GM18508 (cell line): Measurements from ENCODE around the gene CIDEA.

Experiments
- ATAC-seq: cut with Tn5 transposase; IDR thresholded peaks from one replicate; pipeline ENCODE4 v1.9.1; 2021; ENCODE audit warnings: moderate number of reproducible peaks; ENCODE audit not compliant: insufficient read depth, unreplicated experiment

CIDEA gene

DNA sequence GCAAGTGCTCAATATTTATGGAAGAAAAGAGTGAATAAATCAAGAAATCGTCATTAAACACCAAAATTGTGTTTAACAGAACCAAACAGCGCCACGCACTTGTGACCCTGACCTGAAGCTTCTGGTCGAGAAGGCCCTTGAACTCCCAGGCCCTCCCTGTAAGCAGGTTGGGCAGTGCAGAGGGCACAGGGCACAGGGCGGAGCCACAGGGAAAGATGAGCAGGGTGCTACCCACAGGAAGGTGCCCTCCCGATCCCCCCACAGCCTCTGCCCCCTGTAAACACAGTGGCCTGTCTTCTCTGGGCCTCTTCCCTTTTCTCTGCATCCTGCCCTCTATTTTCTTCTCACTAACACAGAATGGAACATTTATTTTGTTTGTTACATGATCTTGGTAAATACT, 37.0 kb downstream of the CIDEA start:
- no peak for ATAC-seq

DNA sequence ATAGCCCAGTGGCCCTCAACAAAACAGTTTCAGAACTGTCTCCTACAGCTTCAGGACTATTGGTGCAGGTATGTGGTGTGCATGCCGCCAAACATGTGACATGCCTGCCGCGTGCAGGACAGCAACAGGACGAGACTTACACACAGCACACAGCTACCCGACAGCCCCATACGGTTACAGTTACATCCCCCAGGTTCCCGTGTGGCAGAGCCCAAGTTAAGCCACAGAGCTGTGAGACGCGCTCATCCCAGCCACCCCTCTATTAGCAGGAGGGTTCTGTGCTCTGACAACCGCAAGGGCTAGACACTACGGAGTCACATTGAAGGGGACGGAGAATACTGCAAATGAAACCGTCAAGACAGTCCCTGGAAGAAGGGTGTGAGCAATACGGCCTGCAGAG, 37.5 kb downstream of the CIDEA start:
- ATAC-seq, result no peak

DNA sequence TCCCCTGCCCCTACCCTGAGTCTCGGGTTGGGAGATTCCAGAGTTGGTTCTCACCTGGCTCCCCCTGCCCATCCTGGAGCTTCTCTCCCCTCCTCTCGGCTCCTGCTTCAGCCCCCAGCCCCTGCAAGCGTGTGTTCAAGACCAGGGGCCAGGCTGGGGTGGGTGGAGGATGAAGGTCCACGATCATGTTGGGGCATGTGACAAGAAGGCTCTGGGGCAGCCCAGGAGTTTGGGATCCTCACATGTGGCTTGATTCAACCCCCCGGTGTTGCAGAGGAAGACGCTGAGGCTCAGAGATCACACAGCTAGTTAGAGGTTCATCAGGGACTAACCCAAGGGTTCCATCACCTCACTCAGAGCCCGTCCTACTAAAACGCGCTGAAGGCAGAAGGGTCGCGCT, 39.7 kb downstream of the CIDEA start:
- ATAC-seq, result no peak

DNA sequence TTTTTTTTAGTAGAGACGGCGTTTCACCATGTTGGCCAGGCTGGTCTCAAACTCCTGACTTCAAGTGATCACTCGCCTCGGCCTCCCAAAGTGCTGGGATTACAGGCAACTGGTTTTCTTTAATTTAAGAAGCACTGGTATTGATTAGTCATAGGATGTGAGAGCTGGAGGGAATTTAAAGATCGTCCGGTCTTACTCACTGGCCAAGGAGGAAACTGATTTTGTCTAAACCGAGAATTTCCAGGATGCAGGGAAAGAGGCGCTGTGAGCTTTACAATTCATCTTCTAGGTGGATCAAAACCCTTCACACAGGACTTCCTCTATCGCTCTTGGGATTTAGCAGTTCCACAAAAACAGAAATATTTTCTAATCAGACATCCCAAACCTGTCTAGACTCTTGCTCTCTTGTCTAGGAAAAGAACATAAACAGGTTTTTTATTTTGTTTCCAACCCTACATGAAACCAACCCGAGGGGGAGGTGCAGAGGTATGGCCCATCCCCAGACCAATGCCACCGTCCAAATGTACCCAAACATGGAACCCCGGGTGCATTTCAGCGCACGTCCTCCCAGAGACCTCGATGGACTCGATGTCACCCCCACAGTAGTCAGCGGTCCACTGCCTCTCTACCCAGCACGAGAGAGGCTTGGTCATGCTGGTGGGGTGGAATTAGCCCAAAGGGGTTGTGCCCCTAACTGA, 41.4 kb downstream of the CIDEA start:
- no peak for ATAC-seq

DNA sequence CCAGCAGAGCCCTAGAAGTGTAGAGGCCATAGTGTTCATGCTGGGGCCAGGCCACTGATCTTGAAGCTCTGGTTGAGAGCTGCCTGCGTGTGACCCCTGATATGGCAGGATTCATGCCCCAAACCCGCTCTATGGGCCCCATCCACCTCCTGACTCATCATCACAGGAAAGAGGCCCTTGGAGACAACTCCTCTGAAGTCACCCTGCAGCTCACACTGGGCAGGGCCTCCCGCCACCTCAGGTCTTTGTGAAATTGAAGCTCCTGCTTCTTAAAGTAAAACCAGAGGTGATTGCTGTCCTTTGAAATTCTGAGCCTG, 41.9 kb downstream of the CIDEA start:
- ATAC-seq, result no peak

DNA sequence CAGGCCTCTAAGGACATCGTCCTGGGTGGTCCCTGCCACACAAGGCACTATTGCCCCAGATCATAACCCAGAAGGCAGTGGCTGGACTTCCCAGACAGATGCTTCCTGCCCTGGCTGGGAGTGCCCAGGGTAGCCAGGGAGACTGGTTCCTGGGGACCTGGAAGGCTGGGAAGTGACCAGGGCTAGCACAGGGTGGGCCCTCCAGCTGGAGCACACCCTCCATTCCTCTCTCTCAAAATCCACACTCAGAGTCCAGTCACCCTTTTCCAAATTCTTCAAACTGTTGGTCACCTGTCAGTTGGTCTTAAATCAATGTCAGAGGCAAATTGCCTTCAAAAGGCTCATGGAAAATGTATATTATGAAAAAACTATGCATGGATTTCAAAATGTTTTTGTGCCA, 42.3 kb downstream of the CIDEA start:
- ATAC-seq, result no peak

DNA sequence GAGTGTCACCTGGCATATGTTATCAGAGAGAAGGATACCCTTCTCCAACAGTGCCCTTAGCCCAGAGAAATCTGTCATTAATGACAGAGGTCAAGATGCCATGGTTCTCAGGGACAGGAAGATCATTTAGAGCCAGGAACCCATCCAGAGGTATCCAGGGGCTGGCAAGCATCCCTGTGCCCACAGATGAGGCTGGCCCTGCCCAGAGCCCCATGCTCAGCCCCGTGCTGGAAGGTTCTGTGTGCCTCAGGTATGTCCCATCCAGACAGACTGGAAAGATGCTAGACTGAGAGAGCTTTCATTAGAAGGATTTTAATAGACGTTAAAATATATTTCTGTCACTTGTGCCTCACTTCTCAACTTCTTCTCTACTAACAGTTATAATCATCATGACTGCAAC, 45.7 kb downstream of the CIDEA start:
- ATAC-seq, result no peak

DNA sequence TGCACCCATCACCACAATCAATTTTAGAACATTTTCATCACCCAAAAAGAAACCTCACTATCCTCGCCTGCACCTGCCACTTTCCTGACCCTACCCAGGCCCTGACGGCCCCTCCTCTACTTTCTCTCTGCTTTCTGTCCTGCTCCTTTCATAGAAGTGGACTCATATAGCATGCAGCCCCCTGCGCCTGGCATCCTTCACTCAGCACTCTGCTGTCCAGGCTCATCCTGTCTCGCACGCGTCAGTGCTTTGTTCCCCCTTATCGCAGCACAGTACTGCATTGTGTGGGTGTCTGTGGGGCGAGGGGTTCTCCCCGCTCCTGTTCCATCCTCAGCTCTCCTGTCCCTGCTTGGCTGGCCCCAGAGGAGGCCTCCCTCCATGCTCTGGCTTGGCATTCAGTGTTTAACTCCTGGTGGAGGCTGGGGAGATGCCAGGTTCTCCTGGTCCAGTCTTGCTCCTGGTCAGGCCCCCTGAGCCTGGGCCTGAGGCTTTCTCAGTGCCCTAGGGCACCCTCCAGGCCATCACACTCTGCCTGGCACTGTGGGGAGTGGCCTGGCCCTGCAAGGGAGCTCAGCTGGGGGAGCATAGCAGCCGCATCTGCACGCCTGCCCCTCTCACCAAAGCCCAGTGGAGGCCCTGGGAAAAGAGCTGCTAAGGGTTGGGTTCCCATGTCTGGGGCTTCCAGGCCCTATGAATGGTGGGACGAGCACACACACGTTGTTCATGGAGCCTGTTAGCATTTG, 47.3 kb downstream of the CIDEA start:
- no peak for ATAC-seq

DNA sequence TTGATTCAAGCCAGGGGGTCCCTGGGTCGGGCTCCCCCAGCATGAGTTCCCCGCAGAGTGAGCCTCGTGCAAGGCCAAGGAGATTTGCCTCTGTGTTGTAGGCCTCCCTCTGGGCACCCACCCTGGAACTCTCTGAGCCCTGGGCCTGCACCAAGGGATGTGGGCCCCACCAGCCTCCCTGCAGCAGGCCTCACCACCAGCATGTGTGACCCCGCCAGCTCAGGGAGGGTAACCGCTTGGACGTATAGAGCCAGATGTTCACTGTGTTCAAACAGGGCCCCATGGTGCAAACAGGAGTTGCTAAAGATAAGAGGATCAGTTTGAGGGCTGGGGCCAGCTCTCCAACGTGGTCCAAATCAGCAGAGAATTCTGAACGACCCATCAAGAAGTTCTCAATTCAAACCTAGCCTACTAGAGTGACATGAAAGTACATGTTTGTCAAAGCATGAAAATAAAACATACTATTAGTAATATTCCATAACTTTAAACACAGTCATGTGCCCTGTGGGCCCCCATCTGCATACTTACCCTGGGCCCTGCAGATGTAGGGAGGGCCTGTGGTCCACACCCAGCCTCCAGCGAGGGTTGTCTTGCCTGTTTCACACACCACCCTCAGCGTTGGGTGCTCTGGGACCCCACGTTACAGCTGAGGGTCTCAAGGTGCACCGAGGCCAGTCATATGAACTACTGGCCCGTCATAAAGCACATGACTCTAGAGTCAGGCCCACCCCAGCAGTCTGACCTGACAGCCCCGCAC, 48.4 kb downstream of the CIDEA start:
- ATAC-seq, result no peak

DNA sequence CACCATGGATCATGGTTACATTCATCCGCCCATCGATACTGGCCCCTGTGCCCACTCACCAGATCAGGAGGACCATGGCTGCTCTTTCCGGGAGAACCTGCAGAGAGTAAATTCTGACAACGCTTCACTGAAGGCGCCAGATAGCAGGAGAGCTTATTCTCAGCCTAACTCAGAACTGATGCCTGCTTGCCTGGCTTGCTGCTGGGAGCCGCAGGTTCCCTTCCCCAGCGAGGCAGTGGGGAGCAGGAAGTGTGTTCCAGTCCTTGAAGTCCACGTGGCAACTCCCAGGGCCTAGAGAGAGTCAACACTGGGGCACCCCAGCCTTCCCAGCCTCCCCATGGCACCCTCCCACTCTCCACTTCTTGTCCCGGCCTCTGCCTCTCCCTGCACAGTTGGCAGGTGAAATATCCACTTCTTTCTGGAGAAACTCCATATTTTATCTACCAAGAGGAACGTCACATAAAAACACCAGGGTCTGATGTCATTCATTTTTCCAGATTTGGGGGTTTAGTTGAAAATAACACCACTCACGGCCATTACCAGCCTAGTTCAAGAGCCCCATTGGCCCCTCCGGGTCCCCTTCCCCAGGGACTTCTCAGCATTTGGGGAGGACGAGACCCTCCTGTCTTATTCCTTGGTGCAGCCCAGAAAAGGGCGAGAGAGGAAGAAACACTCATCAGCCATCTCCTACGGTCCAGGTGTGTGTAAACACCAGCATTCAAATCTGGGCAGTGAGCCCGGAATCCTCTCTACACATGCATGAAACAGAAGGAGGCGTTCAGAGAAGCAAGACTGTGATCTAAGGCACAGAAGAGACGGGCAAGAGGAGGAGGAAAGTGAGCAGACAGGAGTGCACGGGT, 50.4 kb downstream of the CIDEA start:
- ATAC-seq, result no peak

DNA sequence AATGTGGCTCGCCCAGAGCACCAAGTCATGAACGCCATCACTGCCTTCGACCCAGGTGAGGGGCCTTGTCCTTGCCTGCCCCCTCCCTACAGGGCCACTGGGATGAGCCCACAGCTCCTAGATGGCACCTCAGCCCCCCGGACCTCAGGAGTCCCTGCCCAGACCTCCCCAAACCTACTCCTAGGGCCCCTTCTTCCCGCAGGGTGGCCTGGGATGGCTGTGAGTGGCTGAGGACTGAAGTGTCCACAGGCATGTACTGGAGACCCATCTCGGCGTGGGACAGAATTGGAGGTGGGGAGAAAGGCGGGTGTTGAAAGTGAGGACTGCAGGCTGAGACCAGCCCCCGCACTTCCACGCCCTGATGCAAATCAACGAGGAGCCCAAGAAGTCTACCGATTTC, 51.0 kb downstream of the CIDEA start:
- no peak for ATAC-seq

DNA sequence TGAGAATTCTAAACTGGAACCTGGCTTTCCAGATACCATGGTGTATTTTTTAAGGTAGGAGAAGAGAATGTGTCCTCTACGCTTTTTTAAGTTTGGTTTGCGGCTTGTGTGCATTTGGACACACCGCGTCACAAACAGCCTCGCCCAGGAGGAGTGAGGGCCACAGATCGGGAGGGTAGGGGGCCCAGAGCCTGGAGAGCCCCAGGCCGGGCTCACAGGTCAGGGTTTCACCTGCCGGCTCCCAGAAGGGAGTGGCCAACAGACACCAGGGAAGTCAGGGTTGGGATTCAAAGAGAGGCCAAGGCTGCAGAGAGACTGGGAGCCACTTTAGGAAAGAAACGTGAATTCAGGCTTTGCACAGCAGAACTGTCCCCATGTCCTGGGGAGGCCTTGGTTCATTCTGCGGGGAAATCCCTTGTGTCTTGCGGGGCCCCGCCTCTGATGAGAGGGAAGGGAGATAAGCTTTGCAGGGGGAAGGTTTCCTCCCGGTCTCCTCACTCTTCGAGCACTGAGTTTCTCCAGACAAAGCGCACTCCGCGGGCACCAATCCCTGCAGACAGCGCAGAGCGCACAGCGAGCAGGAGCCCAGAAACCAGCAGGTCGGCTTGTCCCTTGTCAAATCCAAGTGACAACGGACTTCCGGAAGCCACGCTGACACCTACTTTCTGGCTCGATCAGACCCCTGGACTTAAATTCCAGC, 51.9 kb downstream of the CIDEA start:
- no peak for ATAC-seq

DNA sequence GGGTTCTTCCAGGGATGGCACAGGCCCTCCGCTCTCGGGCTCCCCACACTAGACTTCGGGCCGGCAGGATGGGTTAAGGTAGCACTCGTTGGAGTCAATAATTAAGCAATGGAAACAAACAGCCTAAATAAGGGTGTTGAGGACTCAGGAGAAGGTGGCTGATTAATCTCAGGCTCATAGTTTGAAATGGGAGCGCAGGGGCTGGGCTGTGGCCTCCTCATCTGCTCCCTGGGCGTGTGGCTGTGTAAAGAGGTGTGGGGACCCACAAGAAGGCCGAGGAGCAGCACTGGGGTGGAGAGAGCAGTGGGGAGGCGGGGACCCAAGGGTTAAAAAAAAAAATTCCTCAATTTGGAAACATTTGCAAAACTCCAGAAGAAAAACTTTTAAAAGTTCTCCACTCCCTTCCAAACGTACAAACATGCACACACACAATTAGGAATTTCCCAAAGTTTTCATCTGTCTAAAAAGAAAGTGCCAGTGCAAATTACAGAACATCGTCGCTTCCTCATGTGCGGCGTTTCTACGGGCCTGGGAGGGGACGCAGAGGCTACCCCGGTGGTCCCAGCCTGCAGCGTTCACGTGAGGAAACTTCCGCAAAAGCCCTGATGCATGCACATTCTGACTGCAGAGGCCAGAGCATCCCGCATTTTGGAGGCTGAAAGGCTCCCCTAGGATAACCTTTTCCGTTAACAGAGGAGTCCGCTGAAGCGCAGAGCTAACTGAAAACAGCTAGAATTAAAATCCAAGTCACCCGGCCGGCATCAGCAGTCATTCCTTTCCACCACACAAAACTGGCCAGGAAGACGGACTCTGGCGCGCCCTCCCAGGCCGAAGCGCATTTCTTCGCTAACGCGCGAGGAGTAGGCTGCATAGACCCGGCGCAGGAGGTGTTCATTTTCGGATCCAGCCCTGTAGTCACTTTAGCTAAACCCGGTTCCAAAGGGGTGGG, 52.9 kb downstream of the CIDEA start:
- no peak for ATAC-seq

DNA sequence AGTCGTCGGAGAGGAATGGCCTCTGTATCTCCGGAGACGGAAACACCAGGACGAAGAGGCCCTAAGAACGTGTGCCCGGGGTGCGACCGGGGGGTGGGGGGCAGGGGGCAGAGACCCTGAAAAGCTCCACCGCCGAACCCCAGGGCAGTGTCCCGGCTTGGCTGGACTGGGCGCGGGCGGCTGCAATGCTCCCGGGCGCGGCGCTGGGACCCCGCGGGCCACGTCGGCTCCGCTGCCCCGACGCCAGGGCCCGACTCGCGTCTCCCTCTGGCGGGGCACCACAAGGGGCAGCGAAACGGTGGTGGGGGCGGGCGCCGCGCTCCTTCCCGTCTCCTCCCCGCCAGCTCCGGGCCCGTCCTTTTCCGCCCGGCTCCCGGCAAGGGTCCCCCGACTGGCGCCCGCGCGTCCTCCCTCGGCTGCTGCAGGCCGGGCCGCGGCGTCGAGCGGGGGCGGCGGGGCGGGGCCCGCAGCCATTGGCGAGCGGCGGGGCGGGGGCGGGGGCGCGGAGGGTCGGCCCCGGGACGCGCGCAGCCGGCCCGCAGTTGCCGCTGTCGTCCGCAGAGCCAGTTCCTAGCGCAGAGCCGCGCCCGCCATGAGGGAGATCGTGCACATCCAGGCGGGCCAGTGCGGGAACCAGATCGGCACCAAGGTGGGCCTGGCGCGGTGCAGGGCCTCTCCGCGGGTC, 53.7 kb downstream of the CIDEA start, which contains the start of gene TUBB6:
Gene TUBB6, plus strand, starts transcription at position 541 of the 685 bp plus-strand sequence. Its CDS starts 52 bp downstream, at position 593.
- ATAC-seq, result no peak

DNA sequence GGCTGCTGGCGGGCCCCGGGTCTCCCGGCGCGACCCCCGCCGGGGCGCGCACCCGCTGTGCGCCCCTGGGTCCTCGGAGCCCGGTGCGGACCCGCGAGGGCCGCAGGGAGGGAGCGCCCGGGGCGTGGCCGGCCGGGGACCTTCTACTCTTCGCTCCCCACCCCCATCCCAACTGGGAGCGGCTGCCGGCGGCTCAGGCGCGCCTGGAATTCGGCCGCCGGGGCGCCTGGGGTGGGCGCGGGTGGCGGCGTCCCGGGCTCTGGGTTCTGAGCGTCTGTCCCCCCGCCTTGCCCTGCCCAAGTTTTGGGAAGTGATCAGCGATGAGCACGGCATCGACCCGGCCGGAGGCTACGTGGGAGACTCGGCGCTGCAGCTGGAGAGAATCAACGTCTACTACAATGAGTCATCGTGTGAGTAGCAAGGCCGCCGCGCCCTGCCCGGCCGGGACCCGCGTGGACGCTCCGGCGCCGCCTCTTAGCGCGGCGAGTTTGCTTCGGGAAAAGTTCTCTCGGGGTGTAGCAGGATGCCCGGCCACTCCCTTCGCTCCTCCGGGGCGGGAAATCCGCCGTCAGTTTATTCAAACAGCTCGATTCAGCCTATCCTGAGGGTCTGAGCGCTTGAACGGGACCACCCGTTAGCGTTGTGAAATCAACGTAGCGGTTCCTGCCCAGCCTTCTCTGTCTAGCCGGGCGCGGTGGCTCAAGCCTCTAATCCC, 54.4 kb downstream of the CIDEA start:
- no peak for ATAC-seq

DNA sequence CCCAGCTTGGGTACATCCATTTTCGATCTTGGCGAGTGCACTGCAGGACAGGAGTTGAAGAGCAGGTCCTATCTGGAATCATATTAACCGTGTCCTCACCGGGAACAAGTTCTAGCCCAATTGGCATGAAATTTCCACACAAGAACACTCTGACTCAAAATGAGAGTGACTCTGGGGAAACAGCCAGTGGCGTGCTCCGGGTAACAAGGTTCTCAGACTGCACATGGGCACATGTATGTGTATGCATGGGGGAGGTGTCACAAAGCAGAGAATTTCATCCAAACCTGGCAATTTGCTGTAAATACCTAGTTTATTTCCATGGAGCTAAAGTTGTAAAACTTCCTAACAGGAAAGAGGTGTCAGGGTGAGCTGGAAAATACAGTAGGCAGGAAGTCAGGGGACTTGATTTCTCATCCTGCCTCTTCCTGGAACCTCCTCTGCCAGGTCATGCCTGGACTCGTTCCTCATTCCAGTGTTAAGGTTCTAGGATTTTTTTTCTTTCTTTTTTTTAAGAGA, 55.6 kb downstream of the CIDEA start:
- no peak for ATAC-seq

DNA sequence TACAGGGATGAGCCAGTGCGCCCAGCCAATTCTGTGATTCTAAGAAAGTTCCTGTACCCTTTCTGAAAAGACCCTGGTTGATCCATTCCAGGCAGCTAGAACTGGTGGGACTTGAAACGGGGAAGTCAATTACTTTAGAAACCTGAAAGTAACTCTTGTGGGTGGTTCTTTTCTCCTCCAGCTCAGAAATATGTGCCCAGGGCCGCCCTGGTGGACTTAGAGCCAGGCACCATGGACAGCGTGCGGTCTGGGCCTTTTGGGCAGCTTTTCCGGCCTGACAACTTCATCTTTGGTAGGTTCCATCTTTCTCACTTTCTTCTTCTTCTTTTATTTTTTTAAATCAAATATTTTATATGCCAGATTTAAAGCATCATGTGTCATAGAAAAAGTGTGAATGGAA, 56.6 kb downstream of the CIDEA start:
- no peak for ATAC-seq
